22Rv1 (cell line): ENCODE data around the gene MYL6.
A peak's percentile ranks its signal among the peaks of the same experiment; 100 is the strongest.
"Not testable (repeated sequence)": the region's sequence is repeated elsewhere in the genome, so short reads cannot be mapped to it uniquely, and the experiment has no call there.

Source experiments
- H3K27ac ChIP-seq: fragments of 450-650 bp; 2 replicates; pipeline ENCODE4 v1.5.1; 2017
- CTCF ChIP-seq: fragments of 450-650 bp; IDR thresholded peaks from 2 replicates; pipeline ENCODE4 v1.5.1; 2017; ENCODE audit warnings: mild to moderate bottlenecking
- ZFX ChIP-seq: fragments of 450-650 bp; IDR thresholded peaks from 2 replicates; pipeline ENCODE4 v1.6.1; 2017; ENCODE audit warnings: antibody characterized with exemption, borderline replicate concordance

The MYL6 gene

GRCh38 chr12:56189099-56189917 lies 31.1 kb downstream of the MYL6 start, which contains the start of gene SMARCC2:
Gene SMARCC2, minus strand, starts transcription at chr12:56189483. Its CDS starts 22 bp downstream, at chr12:56189461.
- peak; percentile 100 for TF ChIP-seq CTCF
- TF ChIP-seq ZFX = no peak
- peak within 1 kb of the TSS; percentile 96 for H3K27ac ChIP-seq

- TF ChIP-seq ZFX = no peak
- H3K27ac ChIP-seq = peak overlapping the region; percentile 96
Observed at GRCh38 chr12:56189918-56190694, 31.9 kb downstream of the MYL6 start.

GRCh38 chr12:56190695-56191155 lies 32.6 kb downstream of the MYL6 start:
- peak overlapping the region; percentile 96 for H3K27ac ChIP-seq
- TF ChIP-seq ZFX = no peak
- no peak for TF ChIP-seq CTCF

- no peak for TF ChIP-seq ZFX
- TF ChIP-seq CTCF = no peak
- no peak overlapping the region for H3K27ac ChIP-seq
Observed at GRCh38 chr12:56192582-56192981, 34.4 kb downstream of the MYL6 start.

- H3K27ac ChIP-seq = peak overlapping the region; percentile 7; the same call in 1 of the 2 replicates
- TF ChIP-seq ZFX = no peak
- peak; percentile 95 for TF ChIP-seq CTCF
Observed at GRCh38 chr12:56193025-56193578, 34.9 kb downstream of the MYL6 start.

GRCh38 chr12:56196818-56197550 lies 38.8 kb downstream of the MYL6 start:
- not testable (repeated sequence) for H3K27ac ChIP-seq

- TF ChIP-seq CTCF (no peak), ZFX (no peak)
Observed at GRCh38 chr12:56197921-56198635, 39.9 kb downstream of the MYL6 start.

More at GRCh38 chr12:56197921-56198635, 39.9 kb downstream of the MYL6 start:
- H3K27ac ChIP-seq = no peak overlapping the region
